Osteoblast (primary cell): ENCODE measurements around the gene CCL18. TPM values are rescaled to one million over a fixed set of nuclear protein-coding genes. Genes with fewer than 3 reads are reported as not detected.

ENCODE experiments used
- DNase-seq: peaks from one replicate; pipeline ENCODE4 v3.0.0; 2011; ENCODE audit warnings: low spot score, mixed read lengths; ENCODE audit not compliant: insufficient read length; ENCODE audit errors: missing footprints
- H2AFZ ChIP-seq: 2 replicates; pipeline ENCODE4 v1.6.0; 2011; ENCODE audit warnings: mild to moderate bottlenecking, low read length
- H3K27ac ChIP-seq: 2 replicates; pipeline ENCODE4 v1.5.1; 2011; ENCODE audit warnings: mild to moderate bottlenecking, low read depth, low read length, moderate library complexity
- H3K27me3 ChIP-seq: 2 replicates; pipeline ENCODE4 v1.6.0; 2012; ENCODE audit warnings: mild to moderate bottlenecking, control low read depth, inconsistent platforms, low read length, moderate library complexity; ENCODE audit not compliant: insufficient read depth
- H3K36me3 ChIP-seq: 2 replicates; pipeline ENCODE4 v1.5.1; 2011; ENCODE audit warnings: mild to moderate bottlenecking, low read length, control low read depth, moderate library complexity; ENCODE audit not compliant: insufficient read depth
- H3K4me1 ChIP-seq: 2 replicates; pipeline ENCODE4 v1.5.1; 2011; ENCODE audit warnings: mild to moderate bottlenecking, low read length, control low read depth, moderate library complexity; ENCODE audit not compliant: insufficient read depth
- H3K4me2 ChIP-seq: 2 replicates; pipeline ENCODE4 v1.6.0; 2011; ENCODE audit warnings: mild to moderate bottlenecking, low read length; ENCODE audit not compliant: insufficient read depth
- H3K4me3 ChIP-seq: fragments of 200-600 bp; sonication (generic); 3 replicates; pipeline ENCODE4 v1.5.1; 2012; ENCODE audit warnings: mild to moderate bottlenecking, low read length, inconsistent platforms; ENCODE audit not compliant: insufficient read depth
- H3K79me2 ChIP-seq: 2 replicates; pipeline ENCODE4 v1.6.0; 2012; ENCODE audit warnings: mild to moderate bottlenecking, low read length, control low read depth, inconsistent platforms; ENCODE audit not compliant: insufficient read depth
- H3K9me3 ChIP-seq: 2 replicates; pipeline ENCODE4 v1.5.1; 2011; ENCODE audit warnings: low read depth, low read length, control low read depth
- H4K20me1 ChIP-seq: 2 replicates; pipeline ENCODE4 v1.6.0; 2012; ENCODE audit warnings: mild to moderate bottlenecking, low read length, control low read depth; ENCODE audit not compliant: insufficient read depth
- CTCF ChIP-seq: IDR thresholded peaks from 2 replicates; pipeline ENCODE4 v1.5.1; 2011; ENCODE audit warnings: mild to moderate bottlenecking, low read depth, low read length, moderate library complexity; ENCODE audit errors: extremely low read depth
- total RNA-seq: library from RNA; depleted of rRNA; stranded (reverse); fragments of >200 nt; gene quantifications from 2 replicates; pipeline ENCODE4 v1.2.3, GENCODE V29; 2012

The CCL18 gene
- total RNA-seq, 1 donor: 0.36 TPM

- H3K9me3 ChIP-seq: no peaks in the 10 kb centered on the region
- TF ChIP-seq CTCF: no peak
- no peaks in the 10 kb centered on the region for H3K36me3 ChIP-seq
- no peaks in the 10 kb centered on the region for H3K27me3 ChIP-seq
- H4K20me1 ChIP-seq: no peaks in the 10 kb centered on the region
- no peak for DNase-seq
- H3K27ac ChIP-seq: no peak overlapping the region
- H3K4me3 ChIP-seq: no peak overlapping the region
- H3K4me2 ChIP-seq: no peak overlapping the region
- H3K4me1 ChIP-seq: no peaks in the 10 kb centered on the region
- no peaks in the 10 kb centered on the region for H3K79me2 ChIP-seq
- no peak overlapping the region for H2AFZ ChIP-seq
Measured at GRCh38 chr17:36059406-36059805, 4.7 kb upstream of the CCL18 start.

DNA sequence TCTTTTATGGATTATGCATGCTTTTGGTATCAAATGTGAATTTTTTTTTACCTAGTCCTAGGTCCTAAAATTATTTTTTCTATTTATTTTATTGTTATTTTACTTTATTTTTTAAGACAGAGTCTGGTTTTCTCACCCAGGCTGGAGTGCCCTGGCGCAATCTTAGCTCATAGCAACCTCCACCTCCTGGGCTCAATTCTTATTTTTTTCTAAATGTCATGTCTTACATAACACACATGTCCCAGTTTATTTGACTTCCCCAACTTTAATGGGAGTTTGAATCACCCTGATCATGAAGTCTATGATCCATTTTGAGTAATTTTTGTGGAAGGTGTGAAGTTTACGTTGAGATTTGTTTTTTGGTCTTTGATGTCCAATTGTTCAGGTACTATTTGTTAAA is 3.3 kb upstream of the CCL18 start:
- no peak for DNase-seq
- Histone ChIP-seq H3K4me2 (no peak overlapping the region), H3K4me3 (no peak overlapping the region), H3K36me3 (no peaks in the 10 kb centered on the region), H3K4me1 (no peaks in the 10 kb centered on the region), H3K27me3 (no peaks in the 10 kb centered on the region), H2AFZ (no peak overlapping the region), H4K20me1 (no peaks in the 10 kb centered on the region), H3K79me2 (no peaks in the 10 kb centered on the region), H3K9me3 (no peaks in the 10 kb centered on the region), H3K27ac (no peak overlapping the region)
- no peak for TF ChIP-seq CTCF

DNA sequence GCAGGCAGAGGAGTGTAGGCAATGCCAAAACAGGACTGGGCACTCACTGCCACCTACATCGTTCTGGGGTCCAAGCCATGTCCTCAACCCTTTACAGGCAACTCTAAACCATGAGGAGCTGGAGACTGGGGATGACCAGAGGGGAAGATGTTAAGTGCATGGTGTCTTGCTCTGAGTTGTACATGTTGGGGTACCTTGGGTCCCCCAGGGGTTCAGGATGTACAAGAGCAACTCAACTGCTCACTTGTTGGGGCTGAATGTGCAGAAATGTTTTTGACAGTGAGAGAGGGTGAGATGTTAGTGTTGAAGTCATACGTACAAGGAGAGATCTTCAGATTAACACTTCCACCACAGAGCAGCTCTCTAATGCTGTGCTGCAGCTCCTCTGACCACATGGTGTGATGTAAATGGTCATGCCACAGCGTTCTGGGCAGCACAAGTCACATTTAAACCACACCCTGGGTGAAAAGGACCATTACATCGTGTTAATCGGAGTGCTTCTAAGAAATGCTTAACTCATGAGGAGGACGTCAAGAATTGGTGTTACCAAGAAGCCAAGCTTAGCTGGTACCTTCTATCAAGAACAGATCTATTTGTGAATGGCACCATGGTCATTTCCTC is 2.4 kb downstream of the CCL18 start:
- Histone ChIP-seq H3K4me2 (no peak overlapping the region), H4K20me1 (no peaks in the 10 kb centered on the region), H3K9me3 (no peaks in the 10 kb centered on the region), H3K36me3 (no peaks in the 10 kb centered on the region), H2AFZ (no peak overlapping the region), H3K79me2 (no peaks in the 10 kb centered on the region), H3K4me3 (no peak overlapping the region), H3K27me3 (no peaks in the 10 kb centered on the region), H3K4me1 (no peaks in the 10 kb centered on the region), H3K27ac (no peak overlapping the region)
- DNase-seq: no peak
- TF ChIP-seq CTCF: no peak

DNA sequence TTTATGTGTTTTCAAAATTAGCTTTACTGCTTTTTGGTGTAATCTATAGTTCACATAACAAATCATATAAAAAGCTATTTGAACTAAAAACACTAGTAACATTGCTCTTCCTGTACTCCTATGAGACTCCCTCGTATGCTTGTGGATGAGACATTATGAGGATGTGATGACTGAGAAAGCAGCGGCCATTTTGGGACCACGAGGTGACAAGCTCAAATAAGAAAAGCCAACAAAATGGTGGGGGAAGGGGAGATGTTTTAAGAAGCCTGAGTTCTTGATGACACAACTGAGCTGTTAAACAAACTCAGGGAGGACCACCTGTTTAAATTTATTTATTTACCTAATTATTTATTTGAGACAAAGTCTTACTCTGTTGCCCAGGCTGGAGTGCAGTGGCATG is 4.5 kb downstream of the CCL18 start:
- H4K20me1 ChIP-seq: no peaks in the 10 kb centered on the region
- no peaks in the 10 kb centered on the region for H3K4me1 ChIP-seq
- H3K36me3 ChIP-seq: no peaks in the 10 kb centered on the region
- no peak overlapping the region for H3K4me3 ChIP-seq
- no peaks in the 10 kb centered on the region for H3K79me2 ChIP-seq
- peaks cover 3% of the 10 kb centered on the region for H3K27me3 ChIP-seq
- no peak for DNase-seq
- H2AFZ ChIP-seq: no peak overlapping the region
- H3K9me3 ChIP-seq: no peaks in the 10 kb centered on the region
- TF ChIP-seq CTCF: no peak
- no peak overlapping the region for H3K4me2 ChIP-seq
- H3K27ac ChIP-seq: no peak overlapping the region
